Endothelial cell (in vitro differentiated cells): Measurements from ENCODE around the gene SUPT3H. TPM values are rescaled to one million over a fixed set of nuclear protein-coding genes. Genes with fewer than 3 reads are reported as not detected.

ENCODE experiments used
- DNase-seq: peaks from one replicate; pipeline ENCODE4 v3.0.0; 2021; ENCODE audit warnings: low spot score
- H3K27ac Mint-ChIP-seq: one replicate; pipeline ENCODE4 v1.8.0; 2021; ENCODE audit warnings: mixed read lengths, inconsistent platforms; ENCODE audit not compliant: unreplicated experiment
- H3K27me3 Mint-ChIP-seq: one replicate; pipeline ENCODE4 v1.8.0; 2021; ENCODE audit warnings: mild to moderate bottlenecking, moderate library complexity, mixed read lengths, inconsistent platforms; ENCODE audit not compliant: unreplicated experiment
- H3K36me3 Mint-ChIP-seq: one replicate; pipeline ENCODE4 v1.8.0; 2021; ENCODE audit warnings: mild to moderate bottlenecking, low read depth, mixed read lengths, inconsistent platforms; ENCODE audit not compliant: unreplicated experiment
- H3K4me1 Mint-ChIP-seq: one replicate; pipeline ENCODE4 v1.8.0; 2021; ENCODE audit warnings: mild to moderate bottlenecking, mixed read lengths, inconsistent platforms; ENCODE audit not compliant: unreplicated experiment
- H3K4me3 Mint-ChIP-seq: one replicate; pipeline ENCODE4 v1.8.0; 2021; ENCODE audit warnings: mild to moderate bottlenecking, mixed read lengths, inconsistent platforms; ENCODE audit not compliant: unreplicated experiment
- H3K9me3 Mint-ChIP-seq: one replicate; pipeline ENCODE4 v1.8.0; 2021; ENCODE audit warnings: mixed read lengths, inconsistent platforms; ENCODE audit not compliant: unreplicated experiment
- CTCF ChIP-seq: fragments of 200-600 bp; sonication (generic); IDR thresholded peaks from one replicate; pipeline ENCODE4 v1.5.0; 2021; ENCODE audit warnings: antibody characterized with exemption; ENCODE audit not compliant: unreplicated experiment
- total RNA-seq: library from RNA; stranded (reverse); fragmentation: NEBNext Ultra II Directional; extraction: Animal tissue kit (Norgen Biotek cat#: 25700); gene quantifications from one replicate; pipeline ENCODE4 v1.2.1, GENCODE V29; 2021; ENCODE audit not compliant: unreplicated experiment

Gene SUPT3H
- total RNA-seq, 1 donor from 2014 or later, result 28.5 TPM

- H3K9me3 Mint-ChIP-seq, result no peaks in the 10 kb centered on the region
- H3K4me3 Mint-ChIP-seq, result no peak overlapping the region
- TF ChIP-seq CTCF, result no peak
- no peak for DNase-seq
- peaks cover 2% of the 10 kb centered on the region for H3K27me3 Mint-ChIP-seq
- H3K4me1 Mint-ChIP-seq, result no peaks in the 10 kb centered on the region
- no peak overlapping the region for H3K27ac Mint-ChIP-seq
- no peaks in the 10 kb centered on the region for H3K36me3 Mint-ChIP-seq
Measured at GRCh38 chr6:44959651-44960050, 418.1 kb downstream of the SUPT3H start.

- TF ChIP-seq CTCF, result no peak
- Mint-ChIP-seq H3K4me1 (no peaks in the 10 kb centered on the region), H3K9me3 (no peaks in the 10 kb centered on the region), H3K36me3 (no peaks in the 10 kb centered on the region), H3K27me3 (peaks cover 2% of the 10 kb centered on the region), H3K4me3 (no peak overlapping the region), H3K27ac (no peak overlapping the region)
- no peak for DNase-seq
Measured at GRCh38 chr6:44957156-44957555, 420.6 kb downstream of the SUPT3H start.

GRCh38 chr6:44956396-44956795 is 421.3 kb downstream of the SUPT3H start:
- no peak for TF ChIP-seq CTCF
- Mint-ChIP-seq H3K36me3 (no peaks in the 10 kb centered on the region), H3K27me3 (peaks cover 2% of the 10 kb centered on the region), H3K27ac (no peak overlapping the region), H3K4me1 (no peaks in the 10 kb centered on the region), H3K4me3 (no peak overlapping the region), H3K9me3 (no peaks in the 10 kb centered on the region)
- no peak for DNase-seq

- peaks cover 2% of the 10 kb centered on the region for H3K27me3 Mint-ChIP-seq
- H3K4me3 Mint-ChIP-seq, result no peak overlapping the region
- H3K4me1 Mint-ChIP-seq, result no peaks in the 10 kb centered on the region
- H3K27ac Mint-ChIP-seq, result no peak overlapping the region
- peaks cover 5% of the 10 kb centered on the region for H3K36me3 Mint-ChIP-seq
- no peak for DNase-seq
- H3K9me3 Mint-ChIP-seq, result no peaks in the 10 kb centered on the region
- TF ChIP-seq CTCF, result no peak
Measured at GRCh38 chr6:44955145-44955544, 422.6 kb downstream of the SUPT3H start.

GRCh38 chr6:44954281-44954680 is 423.5 kb downstream of the SUPT3H start:
- DNase-seq, result no peak
- no peak overlapping the region for H3K4me3 Mint-ChIP-seq
- H3K27ac Mint-ChIP-seq, result no peak overlapping the region
- peaks cover 2% of the 10 kb centered on the region for H3K27me3 Mint-ChIP-seq
- peaks cover 13% of the 10 kb centered on the region for H3K36me3 Mint-ChIP-seq
- H3K9me3 Mint-ChIP-seq, result no peaks in the 10 kb centered on the region
- TF ChIP-seq CTCF, result no peak
- H3K4me1 Mint-ChIP-seq, result no peaks in the 10 kb centered on the region
